ENCODE measurements around the gene CNR2. TPM values are rescaled to one million over a fixed set of nuclear protein-coding genes. Genes with fewer than 3 reads are reported as not detected.
"Not testable (repeated sequence)": the region's sequence is repeated elsewhere in the genome, so short reads cannot be mapped to it uniquely, and the experiment has no call there.

CNR2 gene
- total RNA-seq, 4 donors from 2014 or later, result 0.06 to 0.09 TPM; not detected in 2

GRCh38 chr1:23827717-23828116 lies 85.4 kb downstream of the CNR2 start:
- no peak for ATAC-seq (ENCODE audit: low FRiP score)
- TF ChIP-seq, protein P1, sequence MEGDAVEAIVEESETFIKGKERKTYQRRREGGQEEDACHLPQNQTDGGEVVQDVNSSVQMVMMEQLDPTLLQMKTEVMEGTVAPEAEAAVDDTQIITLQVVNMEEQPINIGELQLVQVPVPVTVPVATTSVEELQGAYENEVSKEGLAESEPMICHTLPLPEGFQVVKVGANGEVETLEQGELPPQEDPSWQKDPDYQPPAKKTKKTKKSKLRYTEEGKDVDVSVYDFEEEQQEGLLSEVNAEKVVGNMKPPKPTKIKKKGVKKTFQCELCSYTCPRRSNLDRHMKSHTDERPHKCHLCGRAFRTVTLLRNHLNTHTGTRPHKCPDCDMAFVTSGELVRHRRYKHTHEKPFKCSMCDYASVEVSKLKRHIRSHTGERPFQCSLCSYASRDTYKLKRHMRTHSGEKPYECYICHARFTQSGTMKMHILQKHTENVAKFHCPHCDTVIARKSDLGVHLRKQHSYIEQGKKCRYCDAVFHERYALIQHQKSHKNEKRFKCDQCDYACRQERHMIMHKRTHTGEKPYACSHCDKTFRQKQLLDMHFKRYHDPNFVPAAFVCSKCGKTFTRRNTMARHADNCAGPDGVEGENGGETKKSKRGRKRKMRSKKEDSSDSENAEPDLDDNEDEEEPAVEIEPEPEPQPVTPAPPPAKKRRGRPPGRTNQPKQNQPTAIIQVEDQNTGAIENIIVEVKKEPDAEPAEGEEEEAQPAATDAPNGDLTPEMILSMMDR (IDR thresholded peaks at IDR 0.05), result no peak
- DNase-seq (ENCODE audit: low spot score), result no peak

DNA sequence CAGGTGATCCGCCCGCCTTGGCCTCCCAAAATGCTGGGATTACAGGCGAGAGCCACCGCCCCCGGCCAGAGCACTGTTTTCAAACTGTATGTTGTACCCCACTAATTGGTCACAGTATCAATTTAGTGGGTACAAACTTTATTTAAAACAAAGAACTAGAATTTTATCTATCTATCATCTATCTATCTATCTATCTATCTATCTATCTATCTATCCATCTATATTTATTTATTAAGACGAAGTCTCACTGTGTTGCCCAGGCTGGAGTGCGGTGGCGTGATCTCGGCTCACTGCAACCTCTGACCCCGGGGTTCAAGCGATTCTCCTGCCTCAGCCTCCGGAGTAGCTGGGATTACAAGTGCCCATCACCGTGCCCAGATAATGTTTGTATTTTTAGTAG lies 86.6 kb downstream of the CNR2 start:
- DNase-seq (ENCODE audit: low spot score); ATAC-seq (ENCODE audit: low FRiP score): not testable (repeated sequence)

DNA sequence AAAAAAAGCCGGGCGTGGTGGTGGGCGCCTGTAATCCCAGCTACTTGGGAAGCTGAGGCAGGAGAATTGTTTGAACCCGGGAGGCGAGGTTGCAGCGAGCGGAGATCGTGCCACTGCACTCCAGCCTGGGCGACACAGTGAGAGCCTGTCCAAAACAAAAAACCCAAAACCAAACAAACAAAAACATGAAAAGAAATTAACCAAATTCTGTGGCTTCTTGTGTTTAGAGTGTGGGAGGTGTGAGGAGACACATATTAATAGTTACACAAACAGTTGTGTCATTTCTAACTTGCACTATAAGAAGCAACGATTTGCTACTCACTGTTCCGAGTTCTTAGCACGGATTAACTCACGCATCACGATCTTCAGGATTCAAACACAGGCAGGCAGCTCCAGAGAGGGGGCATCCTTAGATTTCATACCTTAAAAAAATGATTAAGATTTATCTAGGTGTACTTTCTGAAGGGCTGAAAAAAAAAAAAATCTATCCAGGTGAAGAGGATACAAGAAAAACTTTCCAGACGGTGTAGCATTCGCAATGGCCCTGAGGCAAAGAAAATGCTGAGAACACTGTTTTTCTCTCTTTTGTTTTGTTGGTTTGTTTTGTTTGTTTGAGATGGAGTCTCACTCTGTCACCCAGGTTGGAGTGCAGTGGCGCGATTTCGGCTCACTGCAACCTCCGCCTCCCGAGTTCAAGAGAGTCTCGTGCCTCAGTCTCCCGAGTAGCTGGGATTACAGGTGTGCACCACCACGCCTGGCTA lies 87.2 kb downstream of the CNR2 start:
- DNase-seq (ENCODE audit: low spot score) (no peak), ATAC-seq (ENCODE audit: low FRiP score) (no peak)
- TF ChIP-seq, protein P1 (IDR thresholded peaks at IDR 0.05), result no peak

- DNase-seq (ENCODE audit: low spot score), result peak; percentile 76
- ATAC-seq (ENCODE audit: low FRiP score), result peak; percentile 95
- TF ChIP-seq, protein P1 (IDR thresholded peaks at IDR 0.05), result no peak
Observed at GRCh38 chr1:23825076-23825761, 87.9 kb downstream of the CNR2 start, which contains the start of gene HMGCL. TSS of gene HMGCL (minus strand) at chr1:23825429. CDS start at chr1:23825415, 14 bp downstream.

DNA sequence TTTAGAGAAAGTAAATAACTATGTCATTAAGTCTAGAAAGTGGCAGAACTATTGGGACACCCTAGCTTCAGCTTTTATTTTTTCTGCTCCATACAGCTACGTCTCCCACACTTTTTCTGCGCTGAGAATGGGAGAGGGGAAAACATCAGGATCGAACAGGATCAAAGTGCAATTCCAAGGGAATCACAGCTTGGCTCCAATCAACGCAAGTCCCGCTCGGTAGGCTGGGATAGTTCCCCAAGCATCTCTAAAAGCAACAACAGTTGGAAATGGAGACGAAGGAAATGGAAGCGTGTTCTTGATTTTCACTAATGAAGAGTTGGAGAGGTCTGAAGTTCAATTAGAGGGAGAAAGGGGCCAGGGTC lies 88.5 kb downstream of the CNR2 start:
- no peak for ATAC-seq (ENCODE audit: low FRiP score)
- TF ChIP-seq, protein P1 (IDR thresholded peaks at IDR 0.05), result no peak
- DNase-seq (ENCODE audit: low spot score), result no peak

- TF ChIP-seq, protein P1 (IDR thresholded peaks at IDR 0.05), result no peak
- no peak for DNase-seq (ENCODE audit: low spot score)
- no peak for ATAC-seq (ENCODE audit: low FRiP score)
Observed at GRCh38 chr1:23823767-23824166, 89.4 kb downstream of the CNR2 start.

Small RNA genes lying within 50 kb of the gene (small RNA-seq; reads per million reads assigned to genes)
- gene MIR378F, result not detected

Other genes starting within 250 kb of the CNR2 start
- 1,000 to 10,000 TPM in 2 of 4 donors, 100 to 1,000 TPM in 2; 867 to 1,131 (median 994) TPM for gene RPL11, start 221.6 kb downstream of the CNR2 start, total RNA-seq
- 10 to 100 TPM; 44.1 to 73.7 (median 54.1) TPM for gene ELOA, start 169.9 kb downstream of the CNR2 start, total RNA-seq
- gene PITHD1, start 134.9 kb downstream of the CNR2 start, total RNA-seq, result 10 to 100 TPM; 44.3 to 58.8 (median 51.7) TPM
- 10 to 100 TPM; 36.0 to 54.0 (median 40.3) TPM for gene LYPLA2, start 122.2 kb downstream of the CNR2 start, total RNA-seq
- gene GALE, start 112.6 kb downstream of the CNR2 start, total RNA-seq, result 10 to 100 TPM; 15.6 to 19.4 (median 17.9) TPM
- gene HMGCL, start 87.9 kb downstream of the CNR2 start, total RNA-seq, result 10 to 100 TPM; 19.2 to 47.1 (median 41.4) TPM
- 10 to 100 TPM; 31.7 to 49.5 (median 45.7) TPM for gene FUCA1, start 45.1 kb downstream of the CNR2 start, total RNA-seq
- 100 to 1,000 TPM; 139 to 173 (median 153) TPM for gene PNRC2, start 46.5 kb upstream of the CNR2 start, total RNA-seq
- 100 to 1,000 TPM; 101 to 152 (median 120) TPM for gene SRSF10, start 67.0 kb upstream of the CNR2 start, total RNA-seq
- under 1 TPM; 0.13 to 0.79 (median 0.32) TPM for gene MYOM3, start 198.8 kb upstream of the CNR2 start, total RNA-seq
- gene IL22RA1, start 229.8 kb upstream of the CNR2 start, total RNA-seq, result 1 to 10 TPM in 1 of 4 donors, under 1 TPM in 3; 0.12 to 1.2 (median 0.39) TPM

Data from omental fat pad (tissue), 4 donors.